ENCODE results near the gene GREB1. TPM values are rescaled to one million over a fixed set of nuclear protein-coding genes. Genes with fewer than 3 reads are reported as not detected.
A peak's percentile ranks its signal among the peaks of the same experiment; 100 is the strongest.

The GREB1 gene
- total RNA-seq, 4 donors from 2014 or later, result 0.20 to 2.6 (median 1.5) TPM

DNA sequence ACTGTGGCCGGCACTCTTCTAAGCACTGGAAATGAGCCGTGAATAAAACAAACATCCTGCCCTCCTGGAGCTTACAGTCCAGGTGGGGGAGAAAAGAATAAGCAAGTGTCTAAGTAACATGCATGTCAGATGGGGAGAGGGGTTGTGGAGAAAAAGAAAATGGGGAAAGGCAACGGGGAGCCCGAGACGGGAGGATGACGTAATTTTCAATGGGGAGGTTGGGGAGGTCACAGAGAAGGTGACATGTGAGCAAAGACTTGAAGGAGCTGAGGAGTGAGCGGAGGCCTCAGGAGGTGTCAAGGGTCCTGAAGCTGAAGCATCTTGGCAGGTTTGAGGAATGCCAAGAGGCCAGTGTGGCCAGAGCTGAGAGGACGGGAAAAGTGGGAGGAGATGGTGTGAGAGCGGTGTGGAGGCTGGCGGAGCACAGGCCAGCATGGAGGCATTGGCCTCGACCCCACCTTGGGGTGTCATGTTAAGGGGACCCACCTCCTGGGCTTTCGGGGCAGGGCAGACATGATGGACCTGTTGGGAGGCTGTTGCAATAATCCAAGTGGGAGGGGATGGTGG, 151.1 kb downstream of the GREB1 start:
- no peaks in the 10 kb centered on the region for H3K9me3 ChIP-seq
- no peak for DNase-seq
- WGBS, 2 donors (ENCODE audit: low coverage in 1 of 2), result 81 to 89% methylated on average over 8 to 12 of the region's 12 CpGs
- no peak overlapping the region for H3K4me3 ChIP-seq
- H3K27ac ChIP-seq, result no peak overlapping the region
- peaks cover 0 to 15% (median 12%) of the 10 kb centered on the region in 4 donors for H3K4me1 ChIP-seq
- intact Hi-C loops (cut with DNase I; ENCODE audit: low total_unique reads) (no loop called here), in situ Hi-C loops (cut with MboI; ENCODE audit: low pct_ligation_motif_present in 1 of 4, low pct_unique_long_range_greater_than_20kb in 1 of 4, low sequenced_read_pairs in 3 of 4) (loop anchor here (5.0 to 10.0 kb wide), 2 partner anchors 97 to 100 kb away; no protein-coding TSS in a partner anchor)
- no peaks in the 10 kb centered on the region for H3K36me3 ChIP-seq
- no peak for TF ChIP-seq POLR2A (IDR thresholded peaks at IDR 0.05)
- TF ChIP-seq EP300 (IDR thresholded peaks at IDR 0.05; ENCODE audit: low read depth), result no peak
- TF ChIP-seq, protein P1, sequence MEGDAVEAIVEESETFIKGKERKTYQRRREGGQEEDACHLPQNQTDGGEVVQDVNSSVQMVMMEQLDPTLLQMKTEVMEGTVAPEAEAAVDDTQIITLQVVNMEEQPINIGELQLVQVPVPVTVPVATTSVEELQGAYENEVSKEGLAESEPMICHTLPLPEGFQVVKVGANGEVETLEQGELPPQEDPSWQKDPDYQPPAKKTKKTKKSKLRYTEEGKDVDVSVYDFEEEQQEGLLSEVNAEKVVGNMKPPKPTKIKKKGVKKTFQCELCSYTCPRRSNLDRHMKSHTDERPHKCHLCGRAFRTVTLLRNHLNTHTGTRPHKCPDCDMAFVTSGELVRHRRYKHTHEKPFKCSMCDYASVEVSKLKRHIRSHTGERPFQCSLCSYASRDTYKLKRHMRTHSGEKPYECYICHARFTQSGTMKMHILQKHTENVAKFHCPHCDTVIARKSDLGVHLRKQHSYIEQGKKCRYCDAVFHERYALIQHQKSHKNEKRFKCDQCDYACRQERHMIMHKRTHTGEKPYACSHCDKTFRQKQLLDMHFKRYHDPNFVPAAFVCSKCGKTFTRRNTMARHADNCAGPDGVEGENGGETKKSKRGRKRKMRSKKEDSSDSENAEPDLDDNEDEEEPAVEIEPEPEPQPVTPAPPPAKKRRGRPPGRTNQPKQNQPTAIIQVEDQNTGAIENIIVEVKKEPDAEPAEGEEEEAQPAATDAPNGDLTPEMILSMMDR (IDR thresholded peaks at IDR 0.05), result no peak
- TF ChIP-seq POLR2AphosphoS5 (IDR thresholded peaks at IDR 0.05), result no peak
- peaks cover 26% of the 10 kb centered on the region for H3K27me3 ChIP-seq

DNA sequence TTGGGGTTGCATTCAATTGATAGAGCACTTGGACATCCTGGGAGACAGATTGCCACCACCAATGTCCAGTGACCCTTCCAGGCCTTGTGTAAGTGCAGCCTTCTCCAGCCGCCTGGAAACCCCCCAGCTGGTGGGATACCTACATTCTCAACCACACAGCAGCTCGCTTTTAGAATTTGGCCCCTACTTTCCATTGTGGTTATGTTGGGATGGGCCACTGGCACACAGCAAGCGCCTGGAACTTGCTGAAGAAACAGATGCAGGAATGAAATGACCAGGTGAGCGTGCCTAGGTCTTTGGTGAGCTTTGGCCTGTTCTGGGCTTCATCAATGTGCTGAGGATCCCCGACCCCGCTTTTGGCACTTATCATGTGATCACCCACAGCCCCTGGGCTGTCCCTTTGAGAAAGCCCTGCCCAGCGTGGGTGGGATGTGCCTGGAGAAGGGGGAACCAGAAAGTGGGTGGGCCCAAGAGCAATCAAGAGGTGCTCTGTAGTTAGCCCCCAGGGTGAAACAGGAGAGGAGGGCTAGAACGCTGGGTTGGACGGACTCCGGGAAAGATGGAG, 152.1 kb downstream of the GREB1 start:
- no peak for DNase-seq
- in situ Hi-C loops (cut with MboI; ENCODE audit: low pct_ligation_motif_present in 1 of 4, low pct_unique_long_range_greater_than_20kb in 1 of 4, low sequenced_read_pairs in 3 of 4), result loop anchor here (5.0 to 10.0 kb wide), 2 partner anchors 96 to 99 kb away; no protein-coding TSS in a partner anchor
- Histone ChIP-seq H3K27me3 (peaks cover 26% of the 10 kb centered on the region), H3K4me1 (peaks cover 0 to 15% (median 12%) of the 10 kb centered on the region in 4 donors), H3K27ac (no peak overlapping the region), H3K4me3 (no peak overlapping the region), H3K36me3 (no peaks in the 10 kb centered on the region), H3K9me3 (no peaks in the 10 kb centered on the region)
- no peak for TF ChIP-seq POLR2AphosphoS5 (IDR thresholded peaks at IDR 0.05)
- 83 to 91% methylated on average over 5 to 10 of the region's 10 CpGs for whole genome bisulfite sequencing, 2 donors (ENCODE audit: low coverage in 1 of 2)
- intact Hi-C loops (cut with DNase I; ENCODE audit: low total_unique reads), result loop anchor here (2.0 kb wide), 1 partner anchor 91 kb away; no protein-coding TSS in a partner anchor

DNA sequence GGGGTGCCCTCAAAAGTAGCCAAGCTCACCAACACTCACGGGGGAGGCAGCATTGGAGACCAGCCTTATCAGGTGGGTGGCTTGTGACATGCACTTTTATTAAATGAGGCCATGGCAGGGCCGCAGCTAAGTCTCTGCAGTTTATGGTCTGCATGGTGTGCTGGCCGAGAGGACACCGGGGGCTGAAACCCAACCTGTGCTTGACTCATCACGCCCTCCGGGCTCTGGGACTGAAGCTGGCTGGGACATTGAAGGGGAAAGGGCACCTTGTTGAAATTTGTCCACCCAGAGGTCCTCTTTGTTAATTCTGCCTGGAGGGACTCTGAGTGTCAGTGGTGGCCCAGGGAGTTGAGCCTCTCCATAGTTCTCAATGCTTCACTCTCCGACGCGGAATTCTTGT, 153.9 kb downstream of the GREB1 start:
- Histone ChIP-seq H3K36me3 (no peaks in the 10 kb centered on the region), H3K27me3 (peaks cover 26% of the 10 kb centered on the region), H3K27ac (peak overlapping the region in 3 of 4 donors; percentile 23 to 41 (median 38)), H3K4me3 (no peak overlapping the region), H3K4me1 (peaks cover 0 to 15% (median 12%) of the 10 kb centered on the region in 4 donors), H3K9me3 (no peaks in the 10 kb centered on the region)
- in situ Hi-C loops (cut with MboI; ENCODE audit: low pct_ligation_motif_present in 1 of 4, low pct_unique_long_range_greater_than_20kb in 1 of 4, low sequenced_read_pairs in 3 of 4) (loop anchor here (5.0 to 10.0 kb wide), 2 partner anchors 95 to 97 kb away; no protein-coding TSS in a partner anchor), intact Hi-C loops (cut with DNase I; ENCODE audit: low total_unique reads) (loop anchor here (2.0 kb wide), 1 partner anchor 89 kb away; no protein-coding TSS in a partner anchor)
- 60 to 80% methylated on average over 1 to 9 of the region's 9 CpGs for WGBS, 2 donors (ENCODE audit: low coverage in 1 of 2)
- no peak for DNase-seq
- TF ChIP-seq POLR2AphosphoS5 (IDR thresholded peaks at IDR 0.05) (no peak), EP300 (IDR thresholded peaks at IDR 0.05; ENCODE audit: low read depth) (no peak), POLR2A (IDR thresholded peaks at IDR 0.05) (no peak)
- TF ChIP-seq, protein P1 (IDR thresholded peaks at IDR 0.05), result no peak

DNA sequence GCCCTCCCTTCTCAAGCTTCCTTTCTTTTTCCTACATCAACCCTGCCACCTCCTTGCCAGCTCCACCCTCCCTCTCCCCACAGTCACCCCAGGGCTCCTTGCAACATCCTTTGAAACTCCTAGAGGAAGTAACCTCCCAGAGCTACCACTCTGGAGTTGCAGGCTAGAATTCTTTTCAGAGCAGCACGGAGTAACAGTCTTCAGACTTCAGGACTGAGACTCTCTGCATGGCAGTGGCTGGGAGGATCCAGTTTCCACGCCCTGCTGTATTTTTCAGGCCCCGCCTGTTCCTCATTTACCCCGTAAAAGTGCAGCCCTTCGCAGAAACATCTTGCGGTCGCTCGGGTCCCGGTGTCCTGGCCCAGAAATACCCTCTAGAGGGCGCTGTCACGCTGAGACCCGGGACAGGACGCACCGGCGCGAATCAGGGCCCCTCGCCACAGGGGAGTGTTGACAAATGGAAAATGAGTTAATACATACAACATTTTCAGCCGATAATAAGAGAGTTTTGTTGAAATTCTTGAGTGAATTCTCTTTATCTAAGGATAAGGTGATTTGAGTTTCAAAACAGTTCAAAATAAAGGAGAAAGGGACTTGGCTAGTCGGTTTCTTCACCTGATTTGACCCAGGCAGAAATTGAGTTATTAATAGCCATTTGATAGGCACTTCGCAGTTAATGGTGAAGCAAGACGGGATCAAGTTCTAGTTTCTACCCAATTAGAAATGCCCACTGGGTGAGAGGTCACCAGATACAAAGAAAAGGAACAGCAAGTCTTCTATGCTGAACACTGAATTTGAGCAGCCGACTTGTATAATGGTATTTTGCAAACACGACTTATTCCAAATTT, 154.6 kb downstream of the GREB1 start:
- Histone ChIP-seq H3K36me3 (no peaks in the 10 kb centered on the region), H3K9me3 (no peaks in the 10 kb centered on the region), H3K27ac (peak overlapping the region in 3 of 4 donors; percentile 23 to 41 (median 38)), H3K4me1 (peaks cover 0 to 22% (median 13%) of the 10 kb centered on the region in 4 donors), H3K4me3 (peak overlapping the region in 1 of 4 donors; percentile 1), H3K27me3 (peaks cover 19% of the 10 kb centered on the region)
- intact Hi-C loops (cut with DNase I; ENCODE audit: low total_unique reads) (no loop called here), in situ Hi-C loops (cut with MboI; ENCODE audit: low pct_ligation_motif_present in 1 of 4, low pct_unique_long_range_greater_than_20kb in 1 of 4, low sequenced_read_pairs in 3 of 4) (loop anchor here (5.0 to 10.0 kb wide), 2 partner anchors 94 to 96 kb away; no protein-coding TSS in a partner anchor)
- DNase-seq, result peak; percentile 86
- TF ChIP-seq, protein P1 (IDR thresholded peaks at IDR 0.05), result peak; percentile 75 to 87 (median 81)
- no peak for TF ChIP-seq POLR2A (IDR thresholded peaks at IDR 0.05)
- WGBS, 2 donors (ENCODE audit: low coverage in 1 of 2), result 12 to 35% methylated on average over 6 to 23 of the region's 23 CpGs
